T-helper 2 cell treated with Interferon-gamma antibody and Interleukin-4, amounts not matched to agents 5 μg/mL and 100 μg/mL, for 36 hours (primary cell): ENCODE data around the gene GNG12.
"Not testable (repeated sequence)": the region's sequence is repeated elsewhere in the genome, so short reads cannot be mapped to it uniquely, and the experiment has no call there.

Experiments used
- DNase-seq: peaks from one replicate; pipeline ENCODE4 v3.0.0; 2021; ENCODE audit warnings: low spot score
- H3K27ac Mint-ChIP-seq: one replicate; pipeline ENCODE4 v1.8.0; 2021; ENCODE audit warnings: mild to moderate bottlenecking, mixed read lengths
- H3K27me3 Mint-ChIP-seq: one replicate; pipeline ENCODE4 v1.8.0; 2021; ENCODE audit warnings: low read depth, mixed read lengths
- H3K36me3 Mint-ChIP-seq: one replicate; pipeline ENCODE4 v1.8.0; 2021; ENCODE audit warnings: low read depth, mixed read lengths
- H3K4me1 Mint-ChIP-seq: one replicate; pipeline ENCODE4 v1.8.0; 2021; ENCODE audit warnings: low read depth, mixed read lengths
- H3K4me3 Mint-ChIP-seq: one replicate; pipeline ENCODE4 v1.8.0; 2022; ENCODE audit warnings: mild to moderate bottlenecking, moderate library complexity, mixed read lengths
- H3K9me3 Mint-ChIP-seq: one replicate; pipeline ENCODE4 v1.8.0; 2021; ENCODE audit warnings: mixed read lengths

The GNG12 gene

DNA sequence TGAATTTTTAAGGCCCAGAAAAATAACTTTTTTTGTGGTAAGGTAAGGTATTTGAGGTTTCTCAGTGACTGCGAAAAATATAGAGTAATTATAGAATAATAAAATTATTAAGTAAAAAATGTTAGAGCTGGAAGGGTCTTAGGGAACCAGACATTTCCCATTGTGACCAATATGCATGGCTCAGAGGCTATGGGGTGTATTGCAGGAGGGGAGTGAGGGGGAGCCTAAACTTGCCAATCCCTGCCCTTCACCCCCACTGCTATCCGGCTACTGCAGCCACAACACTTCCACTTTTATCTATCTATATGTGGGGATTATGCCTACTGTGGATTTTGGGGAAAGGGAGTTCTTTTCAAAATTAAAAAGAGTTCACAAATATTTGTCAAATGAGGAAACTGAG lies 155.9 kb downstream of the GNG12 start:
- H3K4me1 Mint-ChIP-seq = peaks cover 24% of the 10 kb centered on the region
- no peak overlapping the region for H3K27ac Mint-ChIP-seq
- H3K4me3 Mint-ChIP-seq = no peak overlapping the region
- H3K36me3 Mint-ChIP-seq = no peaks in the 10 kb centered on the region
- H3K27me3 Mint-ChIP-seq = peaks cover 14% of the 10 kb centered on the region
- DNase-seq = no peak
- no peaks in the 10 kb centered on the region for H3K9me3 Mint-ChIP-seq

DNA sequence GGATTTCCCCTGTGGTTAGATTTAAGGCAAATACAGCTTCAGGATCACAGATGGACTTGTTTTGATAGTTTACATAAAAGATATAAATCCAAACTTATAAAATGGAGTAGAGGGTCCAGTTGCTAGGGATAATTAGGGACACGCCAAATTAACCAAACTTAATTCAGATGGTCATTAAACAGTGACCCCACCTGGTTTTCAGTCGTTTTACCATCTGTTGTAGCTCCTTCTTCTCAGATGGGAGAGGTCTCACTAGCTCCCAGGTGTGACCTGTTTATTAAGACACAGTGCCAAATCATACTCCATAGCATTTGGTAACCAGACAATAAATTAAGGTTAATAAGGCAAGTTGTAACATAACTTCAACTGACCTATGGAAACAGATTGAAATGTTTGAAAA lies 156.3 kb downstream of the GNG12 start:
- no peaks in the 10 kb centered on the region for H3K36me3 Mint-ChIP-seq
- H3K4me1 Mint-ChIP-seq = peaks cover 24% of the 10 kb centered on the region
- H3K4me3 Mint-ChIP-seq = no peak overlapping the region
- DNase-seq = no peak
- no peak overlapping the region for H3K27ac Mint-ChIP-seq
- peaks cover 18% of the 10 kb centered on the region for H3K27me3 Mint-ChIP-seq
- H3K9me3 Mint-ChIP-seq = no peaks in the 10 kb centered on the region

DNA sequence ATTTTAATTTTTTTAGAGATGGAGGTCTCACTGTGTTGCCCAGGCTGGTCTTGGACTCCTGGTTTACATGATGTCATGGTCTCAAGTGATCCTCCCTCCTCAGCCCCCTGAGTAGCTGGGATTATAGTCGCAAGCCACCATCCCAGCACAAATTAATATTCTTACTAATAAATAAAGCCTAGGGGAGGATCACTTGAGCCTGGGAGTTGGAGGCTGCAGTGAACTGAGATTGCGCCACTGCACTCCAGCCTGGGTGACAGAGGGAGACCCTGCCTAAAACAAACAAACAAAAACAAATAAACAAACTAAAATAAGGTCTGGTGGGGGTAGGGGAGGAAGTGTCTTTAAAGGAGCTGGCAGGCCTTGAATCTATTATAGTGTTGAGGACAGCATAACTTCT lies 157.0 kb downstream of the GNG12 start:
- Mint-ChIP-seq H3K27ac (no peak overlapping the region), H3K4me3 (no peak overlapping the region), H3K4me1 (peaks cover 24% of the 10 kb centered on the region), H3K36me3 (no peaks in the 10 kb centered on the region), H3K27me3 (peaks cover 23% of the 10 kb centered on the region), H3K9me3 (no peaks in the 10 kb centered on the region)
- no peak for DNase-seq

DNA sequence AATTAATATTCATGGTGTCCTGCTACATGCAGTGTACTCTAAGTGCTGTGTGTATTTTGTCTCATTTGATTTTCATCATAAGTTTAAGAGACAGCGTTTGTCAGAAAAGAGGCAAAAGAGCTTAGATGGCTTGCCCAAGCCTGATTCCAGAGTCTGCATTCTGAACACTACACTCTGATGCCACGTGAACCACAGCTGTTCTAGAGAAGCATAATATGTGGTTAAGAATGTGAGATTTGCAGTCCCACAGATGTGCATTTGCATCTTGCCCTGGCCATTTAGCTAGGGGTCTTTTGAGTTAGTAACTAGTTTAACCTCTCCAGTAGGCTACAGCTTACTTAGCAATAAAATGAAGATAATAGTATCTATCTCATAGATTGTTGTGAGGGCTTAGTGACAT lies 157.5 kb downstream of the GNG12 start:
- Mint-ChIP-seq H3K9me3 (no peaks in the 10 kb centered on the region), H3K27ac (no peak overlapping the region), H3K27me3 (peaks cover 26% of the 10 kb centered on the region), H3K36me3 (no peaks in the 10 kb centered on the region), H3K4me1 (peaks cover 24% of the 10 kb centered on the region), H3K4me3 (no peak overlapping the region)
- no peak for DNase-seq

DNA sequence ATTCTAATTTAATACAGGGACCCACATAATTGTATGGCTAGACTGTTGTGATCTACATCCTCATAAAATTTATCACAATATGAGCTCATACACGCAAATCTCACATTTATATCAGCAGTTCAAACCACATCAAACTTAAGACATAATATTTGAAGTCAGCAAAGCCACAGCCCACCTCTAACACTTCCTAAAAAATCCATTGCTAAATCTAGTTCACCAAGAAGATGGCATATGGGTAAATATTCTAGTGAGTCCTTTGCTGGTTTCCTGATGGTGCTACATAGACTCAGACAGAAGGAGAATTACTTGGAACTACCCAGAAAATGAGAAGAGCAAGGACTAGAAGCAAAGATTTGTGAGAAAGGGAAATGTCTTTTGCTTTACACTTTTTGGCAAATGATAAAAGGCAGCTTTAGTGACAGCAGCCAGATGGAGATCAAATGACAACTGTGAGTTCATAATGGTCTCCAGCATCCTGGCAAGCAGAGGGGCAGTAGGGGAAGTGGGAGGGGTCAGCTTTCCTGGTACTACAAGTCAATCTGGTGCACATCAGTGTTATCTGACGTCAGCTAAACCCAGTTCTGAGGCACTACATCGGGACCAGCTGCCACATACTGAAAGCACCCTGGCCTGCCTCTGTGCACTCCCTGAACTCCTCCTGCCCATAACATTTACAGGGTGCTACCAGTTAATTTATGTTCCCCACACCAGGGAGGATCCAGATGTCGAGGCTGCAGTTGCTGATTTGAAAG lies 158.8 kb downstream of the GNG12 start:
- peak; percentile 39 for DNase-seq
- Mint-ChIP-seq H3K4me1 (peaks cover 24% of the 10 kb centered on the region), H3K27me3 (peaks cover 37% of the 10 kb centered on the region), H3K27ac (peak overlapping the region; percentile 67), H3K36me3 (no peaks in the 10 kb centered on the region), H3K4me3 (peak overlapping the region; percentile 30), H3K9me3 (no peaks in the 10 kb centered on the region)

DNA sequence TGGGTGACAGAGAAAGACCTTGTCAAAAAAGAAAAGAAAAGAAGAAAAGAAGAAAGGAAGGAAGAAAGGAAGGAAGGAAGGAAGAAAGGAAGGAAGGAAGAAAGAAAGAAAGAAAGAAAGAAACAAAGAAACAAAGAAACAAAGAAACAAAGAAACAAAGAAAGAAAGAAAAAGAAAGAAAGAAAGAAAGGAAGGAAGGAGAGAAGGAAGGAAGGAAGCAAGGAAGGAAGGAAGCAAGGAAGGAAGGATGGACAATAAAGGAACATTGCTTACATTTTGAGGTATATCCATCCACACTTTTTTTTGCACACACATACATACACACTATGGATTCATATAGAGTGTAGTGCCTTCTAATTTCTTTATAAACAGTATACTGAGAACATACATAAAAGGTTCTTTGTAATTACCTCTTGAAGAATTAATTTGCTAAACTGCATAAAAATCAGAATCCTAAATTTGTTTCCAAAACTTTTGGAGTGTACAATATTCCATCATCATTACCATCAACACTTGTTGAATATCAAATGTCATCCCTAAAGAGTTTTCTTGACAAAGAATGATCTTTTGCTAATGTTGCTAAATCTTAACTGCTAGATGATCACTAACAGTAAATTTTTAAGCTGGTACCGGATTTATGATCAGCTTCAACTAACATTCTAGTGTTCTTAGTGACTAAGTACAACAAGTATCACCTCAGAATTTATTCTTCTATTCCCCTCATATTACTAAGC lies 159.6 kb downstream of the GNG12 start:
- peaks cover 39% of the 10 kb centered on the region for H3K27me3 Mint-ChIP-seq
- H3K4me3 Mint-ChIP-seq = no peak overlapping the region
- DNase-seq = no peak
- no peaks in the 10 kb centered on the region for H3K9me3 Mint-ChIP-seq
- H3K36me3 Mint-ChIP-seq = no peaks in the 10 kb centered on the region
- H3K27ac Mint-ChIP-seq = no peak overlapping the region
- peaks cover 24% of the 10 kb centered on the region for H3K4me1 Mint-ChIP-seq

DNA sequence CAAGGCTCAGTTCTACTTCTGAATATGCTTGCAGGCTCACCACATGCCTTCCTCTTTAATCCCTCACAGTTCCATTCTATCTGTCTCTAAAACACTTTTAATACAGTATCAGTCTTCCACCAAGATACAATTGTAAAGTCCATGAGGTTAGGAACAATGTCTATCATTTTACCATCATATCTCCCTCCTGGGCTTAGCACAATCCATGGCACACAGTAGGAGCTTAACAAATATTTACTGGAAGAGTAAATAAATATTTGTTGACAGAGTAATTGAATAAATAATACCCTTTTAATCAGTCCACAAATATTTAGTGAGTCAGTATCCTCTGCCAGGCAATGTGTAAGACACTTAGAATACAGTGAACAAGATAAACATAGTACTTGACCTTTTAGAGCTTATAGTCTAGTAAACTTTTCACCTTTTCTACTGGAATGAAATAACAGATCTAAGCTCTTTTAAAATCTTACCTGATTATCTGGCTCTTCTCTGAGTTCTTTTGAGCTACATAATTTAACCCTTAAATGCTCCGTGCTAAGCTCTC lies 160.9 kb downstream of the GNG12 start:
- no peak overlapping the region for H3K4me3 Mint-ChIP-seq
- H3K4me1 Mint-ChIP-seq = peaks cover 24% of the 10 kb centered on the region
- peaks cover 39% of the 10 kb centered on the region for H3K27me3 Mint-ChIP-seq
- H3K9me3 Mint-ChIP-seq = no peaks in the 10 kb centered on the region
- no peak overlapping the region for H3K27ac Mint-ChIP-seq
- no peaks in the 10 kb centered on the region for H3K36me3 Mint-ChIP-seq
- DNase-seq = no peak

DNA sequence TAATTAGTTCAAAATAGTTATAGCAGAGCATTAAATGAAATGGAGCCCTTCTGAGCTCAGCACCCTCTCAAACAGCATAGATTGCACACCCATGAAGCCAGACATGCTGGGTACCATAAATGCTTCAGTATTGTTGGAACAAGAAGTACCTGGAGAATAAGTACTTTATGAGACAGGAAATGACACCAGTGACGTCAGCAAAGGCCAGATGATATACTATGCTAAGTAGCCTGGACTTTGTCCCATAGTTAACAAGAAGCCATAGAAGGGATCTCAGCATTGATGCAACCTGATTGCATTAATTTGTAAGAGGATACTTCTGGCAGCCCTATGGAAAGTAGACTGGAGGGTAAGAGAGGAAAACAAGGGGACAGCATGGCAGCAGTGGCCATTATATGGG lies 164.6 kb downstream of the GNG12 start:
- H3K27me3 Mint-ChIP-seq = peaks cover 44% of the 10 kb centered on the region
- no peaks in the 10 kb centered on the region for H3K9me3 Mint-ChIP-seq
- H3K4me3 Mint-ChIP-seq = no peak overlapping the region
- DNase-seq = no peak
- H3K27ac Mint-ChIP-seq = no peak overlapping the region
- H3K36me3 Mint-ChIP-seq = no peaks in the 10 kb centered on the region
- peaks cover 3% of the 10 kb centered on the region for H3K4me1 Mint-ChIP-seq

DNA sequence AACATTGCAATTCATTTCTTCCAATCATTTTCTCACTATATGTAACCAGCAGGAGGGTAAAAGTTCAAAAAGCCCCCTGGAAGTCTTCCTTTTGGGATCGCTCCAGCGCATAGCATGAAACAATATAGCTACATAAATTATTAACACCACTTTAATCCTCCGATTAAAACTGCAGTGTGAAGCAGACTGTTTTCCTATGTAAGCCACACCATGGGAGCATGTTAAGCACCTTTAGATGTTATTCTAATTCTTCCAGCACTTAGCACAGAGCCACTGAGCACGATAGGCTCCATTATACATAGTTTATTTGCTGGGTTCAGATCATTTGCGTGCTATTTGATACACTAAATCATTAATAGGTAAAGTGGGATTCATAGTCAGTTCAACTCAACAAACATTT lies 166.6 kb downstream of the GNG12 start:
- DNase-seq = no peak
- Mint-ChIP-seq H3K36me3 (no peaks in the 10 kb centered on the region), H3K4me1 (no peaks in the 10 kb centered on the region), H3K27me3 (peaks cover 36% of the 10 kb centered on the region), H3K4me3 (no peak overlapping the region), H3K27ac (no peak overlapping the region), H3K9me3 (no peaks in the 10 kb centered on the region)

DNA sequence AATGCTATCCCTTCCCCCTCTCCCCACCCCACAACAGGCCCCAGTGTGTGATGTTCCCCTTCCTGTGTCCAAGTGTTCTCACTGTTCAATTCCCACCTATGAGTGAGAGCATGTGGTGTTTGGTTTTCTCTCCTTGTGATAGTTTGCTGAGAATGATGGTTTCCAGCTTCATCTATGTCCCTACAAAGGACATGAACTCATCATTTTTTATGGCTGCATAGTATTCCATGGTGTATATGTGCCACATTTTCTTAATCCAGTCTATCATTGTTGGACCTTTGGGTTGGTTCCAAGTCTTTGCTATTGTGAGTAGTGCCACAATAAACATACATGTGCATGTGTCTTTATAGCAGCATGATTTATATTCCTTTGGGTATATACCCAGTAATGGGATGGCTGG lies 168.0 kb downstream of the GNG12 start:
- H3K9me3 Mint-ChIP-seq, H3K4me1 Mint-ChIP-seq, DNase-seq, H3K27ac Mint-ChIP-seq, H3K36me3 Mint-ChIP-seq, H3K4me3 Mint-ChIP-seq: not testable (repeated sequence)
- H3K27me3 Mint-ChIP-seq = peaks cover 32% of the 10 kb centered on the region

DNA sequence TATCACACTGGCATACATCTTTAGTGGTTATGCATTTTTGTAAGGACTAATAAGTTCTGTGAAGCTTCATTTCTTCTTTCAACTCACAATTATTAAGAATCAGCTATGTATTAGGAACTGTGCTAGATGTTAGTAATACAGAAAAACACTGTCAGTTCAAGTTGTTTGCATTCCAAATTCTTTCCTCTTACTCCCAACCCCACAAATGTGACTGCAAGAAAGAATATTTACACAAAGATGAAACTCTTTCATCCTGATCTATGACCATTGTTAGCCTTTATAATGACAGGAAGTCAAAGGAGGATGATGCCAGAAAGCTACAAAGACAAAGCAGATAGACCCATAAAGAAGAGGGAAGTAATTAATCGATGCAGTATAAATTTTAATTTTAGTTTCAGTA lies 169.2 kb downstream of the GNG12 start:
- Mint-ChIP-seq H3K27me3 (peaks cover 30% of the 10 kb centered on the region), H3K4me1 (no peaks in the 10 kb centered on the region)
- DNase-seq = no peak

DNA sequence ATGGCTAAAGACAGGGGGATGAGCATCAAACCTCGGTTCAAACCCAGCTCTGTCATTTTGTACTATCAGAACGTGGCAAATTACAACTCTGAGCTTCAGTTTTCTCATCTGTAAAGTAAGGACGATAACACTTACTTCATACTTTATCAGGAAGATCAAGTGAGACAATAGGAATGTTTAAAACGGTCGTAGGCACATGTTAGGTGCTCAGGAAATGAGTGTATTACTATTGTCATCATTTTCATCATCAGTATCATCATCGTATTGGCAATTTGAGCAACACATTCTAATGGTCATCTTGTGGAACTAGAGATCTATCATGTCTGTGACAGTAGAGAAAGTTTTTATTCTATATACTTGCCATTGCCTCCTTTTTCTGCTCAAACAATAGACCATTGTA lies 170.4 kb downstream of the GNG12 start:
- Mint-ChIP-seq H3K27ac (no peak overlapping the region), H3K9me3 (no peaks in the 10 kb centered on the region), H3K36me3 (no peaks in the 10 kb centered on the region), H3K27me3 (peaks cover 29% of the 10 kb centered on the region), H3K4me1 (no peaks in the 10 kb centered on the region), H3K4me3 (no peak overlapping the region)
- DNase-seq = no peak

More for the DNA sequence above, 169.2 kb downstream of the GNG12 start:
- Mint-ChIP-seq H3K27ac (no peak overlapping the region), H3K36me3 (no peaks in the 10 kb centered on the region), H3K4me3 (no peak overlapping the region), H3K9me3 (no peaks in the 10 kb centered on the region)

DNA sequence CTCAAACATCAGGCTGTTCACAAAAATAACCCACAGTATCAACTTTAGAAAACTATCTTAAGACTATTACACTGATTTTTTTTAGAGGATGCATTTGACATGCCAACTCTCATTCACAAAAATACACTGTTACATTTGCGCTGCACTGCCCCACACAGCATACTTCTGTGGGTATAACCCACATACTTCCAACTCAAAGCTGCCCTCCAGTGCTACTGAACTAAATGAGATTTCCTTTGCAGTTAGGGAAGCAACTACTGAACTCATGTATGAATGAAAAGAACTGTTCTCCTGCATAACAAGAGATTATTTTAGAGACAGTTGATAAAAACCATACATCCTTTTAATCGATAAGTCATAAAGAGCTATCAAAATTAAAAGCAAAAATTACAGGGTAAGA lies 174.0 kb downstream of the GNG12 start:
- Mint-ChIP-seq H3K27me3 (peaks cover 25% of the 10 kb centered on the region), H3K36me3 (no peaks in the 10 kb centered on the region), H3K9me3 (no peaks in the 10 kb centered on the region), H3K27ac (no peak overlapping the region), H3K4me1 (no peaks in the 10 kb centered on the region), H3K4me3 (no peak overlapping the region)
- no peak for DNase-seq

DNA sequence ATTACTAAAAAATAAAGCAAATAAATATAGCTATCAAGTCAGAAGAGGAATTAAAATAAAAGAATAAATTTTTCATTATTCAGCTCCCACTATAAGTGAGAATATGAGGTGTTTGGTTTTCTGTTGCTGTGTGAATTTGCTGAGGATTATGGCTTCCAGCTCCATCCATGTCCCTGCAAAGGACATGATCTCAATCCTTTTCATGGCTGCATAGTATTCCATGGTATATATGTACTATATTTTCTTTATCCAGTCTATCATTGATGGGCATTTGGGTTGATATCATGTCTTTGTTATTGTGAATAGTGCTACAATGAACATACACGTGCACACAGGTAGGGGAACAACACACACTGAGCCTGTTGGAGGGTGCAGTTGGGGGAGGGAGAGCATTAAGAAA lies 176.1 kb downstream of the GNG12 start:
- H3K27ac Mint-ChIP-seq, H3K4me1 Mint-ChIP-seq, H3K36me3 Mint-ChIP-seq, DNase-seq, H3K9me3 Mint-ChIP-seq, H3K4me3 Mint-ChIP-seq: not testable (repeated sequence)
- H3K27me3 Mint-ChIP-seq = peaks cover 25% of the 10 kb centered on the region
